GM11168 (cell line): ENCODE results near the gene SLC12A7.
"Not testable (repeated sequence)": the region's sequence is repeated elsewhere in the genome, so short reads cannot be mapped to it uniquely, and the experiment has no call there.

ENCODE experiments used
- in situ Hi-C: fragments of 300-500 bp; cut with MboI; formaldehyde crosslinking; loops from one replicate; pipeline ENCODE4 v1.12.0; 2022; ENCODE audit warnings: low sequenced_read_pairs; ENCODE audit not compliant: unreplicated experiment

The SLC12A7 gene

GRCh38 chr5:1101961-1102713 is 9.7 kb downstream of the SLC12A7 start:
- in situ Hi-C loops: no loop called here

GRCh38 chr5:1100664-1101574 is 10.9 kb downstream of the SLC12A7 start:
- in situ Hi-C loops: no loop called here

GRCh38 chr5:1099926-1100663 is 11.8 kb downstream of the SLC12A7 start:
- in situ Hi-C loops: no loop called here

GRCh38 chr5:1098986-1099597 is 12.8 kb downstream of the SLC12A7 start:
- in situ Hi-C loops: no loop called here

GRCh38 chr5:1097988-1098385 is 13.9 kb downstream of the SLC12A7 start:
- in situ Hi-C loops: not testable (repeated sequence)

- in situ Hi-C loops: no loop called here
Measured at GRCh38 chr5:1097381-1097987, 14.4 kb downstream of the SLC12A7 start.

GRCh38 chr5:1096838-1097237 is 15.0 kb downstream of the SLC12A7 start:
- in situ Hi-C loops: no loop called here

- in situ Hi-C loops: no loop called here
Measured at GRCh38 chr5:1095990-1096363, 15.9 kb downstream of the SLC12A7 start.

- in situ Hi-C loops: no loop called here
Measured at GRCh38 chr5:1095302-1095989, 16.4 kb downstream of the SLC12A7 start.

- in situ Hi-C loops: no loop called here
Measured at GRCh38 chr5:1094670-1095190, 17.1 kb downstream of the SLC12A7 start.

- in situ Hi-C loops: no loop called here
Measured at GRCh38 chr5:1093361-1093760, 18.5 kb downstream of the SLC12A7 start.

GRCh38 chr5:1092122-1092521 is 19.7 kb downstream of the SLC12A7 start:
- in situ Hi-C loops: no loop called here

- in situ Hi-C loops: no loop called here
Measured at GRCh38 chr5:1091632-1092031, 20.2 kb downstream of the SLC12A7 start.

- in situ Hi-C loops: no loop called here
Measured at GRCh38 chr5:1090538-1090937, 21.3 kb downstream of the SLC12A7 start.

GRCh38 chr5:1089621-1090040 is 22.2 kb downstream of the SLC12A7 start:
- in situ Hi-C loops: no loop called here

- in situ Hi-C loops: no loop called here
Measured at GRCh38 chr5:1089146-1089545, 22.7 kb downstream of the SLC12A7 start.

- in situ Hi-C loops: no loop called here
Measured at GRCh38 chr5:1088726-1089125, 23.1 kb downstream of the SLC12A7 start.

- in situ Hi-C loops: no loop called here
Measured at GRCh38 chr5:1088031-1088430, 23.8 kb downstream of the SLC12A7 start.

GRCh38 chr5:1087428-1087827 is 24.4 kb downstream of the SLC12A7 start:
- in situ Hi-C loops: no loop called here
